Fibroblast of lung (primary cell): ENCODE results near the gene FAM20C. TPM values are rescaled to one million over a fixed set of nuclear protein-coding genes. Genes with fewer than 3 reads are reported as not detected.

Experiments
- DNase-seq, 2 donors: peaks; one replicate each; pipeline versions ENCODE4 v3.0.0 to v3.0.0-alpha.2; 2010; ENCODE audit warnings: low read depth in 2 of 2
- H2AFZ ChIP-seq: 2 replicates; pipeline ENCODE4 v1.5.1; 2012; ENCODE audit warnings: low read length, control low read depth, inconsistent platforms
- H3K27ac ChIP-seq: 2 replicates; pipeline ENCODE4 v1.5.1; 2011; ENCODE audit warnings: low read length, control low read depth; ENCODE audit not compliant: insufficient read depth
- H3K27me3 ChIP-seq: 2 replicates; pipeline ENCODE4 v1.5.1; 2011; ENCODE audit warnings: mild to moderate bottlenecking, low read length; ENCODE audit not compliant: control insufficient read depth, insufficient read depth
- H3K36me3 ChIP-seq: 2 replicates; pipeline ENCODE4 v1.5.1; 2011; ENCODE audit warnings: low read length; ENCODE audit not compliant: control insufficient read depth, insufficient read depth
- H3K4me1 ChIP-seq: 2 replicates; pipeline ENCODE4 v1.5.1; 2011; ENCODE audit warnings: low read length; ENCODE audit not compliant: control insufficient read depth, insufficient read depth; ENCODE audit errors: extremely low read depth
- H3K4me2 ChIP-seq: 2 replicates; pipeline ENCODE4 v1.5.1; 2011; ENCODE audit warnings: low read length, control low read depth; ENCODE audit not compliant: insufficient read depth; ENCODE audit errors: extremely low read depth
- H3K4me3 ChIP-seq, 4 experiments: fragments of 200-600 bp in 1 of 4; sonication (generic) in 1 of 4; replicated peaks in 1 of 4; 2 replicates each; pipeline ENCODE4 v1.5.1; 2011 to 2016; ENCODE audit warnings: low read length in 4 of 4, low read depth in 3 of 4, mild to moderate bottlenecking in 3 of 4, control low read depth in 2 of 4, inconsistent platforms in 1 of 4, mixed read lengths in 1 of 4; ENCODE audit not compliant: insufficient read depth in 1 of 4; ENCODE audit errors: control extremely low read depth in 1 of 4
- H3K79me2 ChIP-seq: 2 replicates; pipeline ENCODE4 v1.5.1; 2012; ENCODE audit warnings: mild to moderate bottlenecking, low read length, inconsistent platforms; ENCODE audit not compliant: control insufficient read depth, insufficient read depth
- H3K9ac ChIP-seq: 2 replicates; pipeline ENCODE4 v1.5.1; 2011; ENCODE audit warnings: mild to moderate bottlenecking, low read length, control low read depth; ENCODE audit not compliant: insufficient read depth
- H3K9me3 ChIP-seq: 2 replicates; pipeline ENCODE4 v1.5.1; 2012; ENCODE audit warnings: low read depth, low read length; ENCODE audit not compliant: control insufficient read depth, insufficient read depth
- H4K20me1 ChIP-seq: 2 replicates; pipeline ENCODE4 v1.5.1; 2011; ENCODE audit warnings: low read length; ENCODE audit not compliant: control insufficient read depth, insufficient read depth; ENCODE audit errors: extremely low read depth
- EZH2 ChIP-seq: IDR thresholded peaks from 2 replicates; pipeline ENCODE4 v1.5.1; 2012; ENCODE audit warnings: low read length, control low read depth, mild to moderate bottlenecking; ENCODE audit errors: missing control alignments
- polyA plus RNA-seq, 2 donors: library from polyadenylated mRNA; depleted of rRNA in 1 of 2; stranded (reverse) in 1 of 2; unstranded in 1 of 2; fragments of >200 nt; gene quantifications; 2 replicates each; pipeline ENCODE4 v1.2.1, GENCODE V29; 2011 to 2012; ENCODE audit warnings: missing spikeins in 1 of 2
- total RNA-seq: library from RNA; depleted of rRNA; stranded (reverse); fragments of >200 nt; gene quantifications from 2 replicates; pipeline ENCODE4 v1.2.1, GENCODE V29; 2014
- TF ChIP-seq, protein P1 (sequence below), 2 donors: IDR thresholded peaks in 1 of 2; conservative IDR thresholded peaks in 1 of 2; 1 replicate in 1 of 2; 2 replicates in 1 of 2; pipeline ENCODE4 v1.5.1; 2011 to 2012; ENCODE audit warnings: low read length in 2 of 2, control low read depth in 1 of 2, inconsistent platforms in 1 of 2, low read depth in 1 of 2, mild to moderate bottlenecking in 1 of 2

Gene FAM20C
- total and polyA plus RNA-seq, 2 donors (not counting 1 experiment from before 2014, with no cell fraction given): 31.8 to 70.7 TPM

DNA sequence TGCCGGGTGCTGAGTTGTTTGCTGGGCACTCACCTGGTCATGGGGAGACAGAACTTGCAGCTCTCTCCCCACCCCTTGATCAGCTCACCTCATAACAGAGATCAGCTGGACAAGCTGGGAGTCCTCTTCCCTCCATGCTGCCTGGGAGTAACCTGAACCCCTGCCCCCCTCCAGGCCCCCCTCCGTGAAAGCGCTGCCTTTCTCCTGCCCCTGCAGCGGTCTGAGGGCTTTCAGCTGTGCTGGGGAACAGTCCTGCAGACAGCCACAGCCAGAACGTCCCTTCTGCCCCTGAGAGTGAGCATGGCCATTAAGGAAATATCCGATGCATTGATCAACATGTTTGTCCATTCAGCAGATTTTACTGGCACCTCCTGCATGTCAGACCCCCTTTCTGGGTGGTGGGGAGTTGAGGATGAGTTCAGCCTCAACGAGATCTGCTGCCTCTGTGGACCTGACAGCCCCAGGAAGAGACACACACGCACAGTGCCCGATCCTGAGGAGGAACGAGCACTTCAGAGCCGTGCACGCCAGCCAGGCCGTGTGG is 4.5 kb downstream of the FAM20C start:
- peaks cover 4% of the 10 kb centered on the region for H4K20me1 ChIP-seq
- H3K9ac ChIP-seq: no peak overlapping the region
- H2AFZ ChIP-seq: no peak overlapping the region
- H3K27me3 ChIP-seq: no peaks in the 10 kb centered on the region
- peaks cover 7% of the 10 kb centered on the region for H3K4me1 ChIP-seq
- H3K79me2 ChIP-seq: peaks cover 77% of the 10 kb centered on the region
- no peak overlapping the region for H3K4me3 ChIP-seq
- no peak overlapping the region for H3K27ac ChIP-seq
- DNase-seq: no peak
- TF ChIP-seq EZH2: no peak
- TF ChIP-seq, protein P1, sequence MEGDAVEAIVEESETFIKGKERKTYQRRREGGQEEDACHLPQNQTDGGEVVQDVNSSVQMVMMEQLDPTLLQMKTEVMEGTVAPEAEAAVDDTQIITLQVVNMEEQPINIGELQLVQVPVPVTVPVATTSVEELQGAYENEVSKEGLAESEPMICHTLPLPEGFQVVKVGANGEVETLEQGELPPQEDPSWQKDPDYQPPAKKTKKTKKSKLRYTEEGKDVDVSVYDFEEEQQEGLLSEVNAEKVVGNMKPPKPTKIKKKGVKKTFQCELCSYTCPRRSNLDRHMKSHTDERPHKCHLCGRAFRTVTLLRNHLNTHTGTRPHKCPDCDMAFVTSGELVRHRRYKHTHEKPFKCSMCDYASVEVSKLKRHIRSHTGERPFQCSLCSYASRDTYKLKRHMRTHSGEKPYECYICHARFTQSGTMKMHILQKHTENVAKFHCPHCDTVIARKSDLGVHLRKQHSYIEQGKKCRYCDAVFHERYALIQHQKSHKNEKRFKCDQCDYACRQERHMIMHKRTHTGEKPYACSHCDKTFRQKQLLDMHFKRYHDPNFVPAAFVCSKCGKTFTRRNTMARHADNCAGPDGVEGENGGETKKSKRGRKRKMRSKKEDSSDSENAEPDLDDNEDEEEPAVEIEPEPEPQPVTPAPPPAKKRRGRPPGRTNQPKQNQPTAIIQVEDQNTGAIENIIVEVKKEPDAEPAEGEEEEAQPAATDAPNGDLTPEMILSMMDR (conservative IDR thresholded peaks at IDR 0.05 in 1 of 2, IDR thresholded peaks at IDR 0.05 in 1 of 2; ENCODE audit: low read depth in 1 of 2, low read length in 2 of 2): no peak
- peaks cover 50% of the 10 kb centered on the region for H3K36me3 ChIP-seq
- no peaks in the 10 kb centered on the region for H3K9me3 ChIP-seq
- H3K4me2 ChIP-seq: no peak overlapping the region

DNA sequence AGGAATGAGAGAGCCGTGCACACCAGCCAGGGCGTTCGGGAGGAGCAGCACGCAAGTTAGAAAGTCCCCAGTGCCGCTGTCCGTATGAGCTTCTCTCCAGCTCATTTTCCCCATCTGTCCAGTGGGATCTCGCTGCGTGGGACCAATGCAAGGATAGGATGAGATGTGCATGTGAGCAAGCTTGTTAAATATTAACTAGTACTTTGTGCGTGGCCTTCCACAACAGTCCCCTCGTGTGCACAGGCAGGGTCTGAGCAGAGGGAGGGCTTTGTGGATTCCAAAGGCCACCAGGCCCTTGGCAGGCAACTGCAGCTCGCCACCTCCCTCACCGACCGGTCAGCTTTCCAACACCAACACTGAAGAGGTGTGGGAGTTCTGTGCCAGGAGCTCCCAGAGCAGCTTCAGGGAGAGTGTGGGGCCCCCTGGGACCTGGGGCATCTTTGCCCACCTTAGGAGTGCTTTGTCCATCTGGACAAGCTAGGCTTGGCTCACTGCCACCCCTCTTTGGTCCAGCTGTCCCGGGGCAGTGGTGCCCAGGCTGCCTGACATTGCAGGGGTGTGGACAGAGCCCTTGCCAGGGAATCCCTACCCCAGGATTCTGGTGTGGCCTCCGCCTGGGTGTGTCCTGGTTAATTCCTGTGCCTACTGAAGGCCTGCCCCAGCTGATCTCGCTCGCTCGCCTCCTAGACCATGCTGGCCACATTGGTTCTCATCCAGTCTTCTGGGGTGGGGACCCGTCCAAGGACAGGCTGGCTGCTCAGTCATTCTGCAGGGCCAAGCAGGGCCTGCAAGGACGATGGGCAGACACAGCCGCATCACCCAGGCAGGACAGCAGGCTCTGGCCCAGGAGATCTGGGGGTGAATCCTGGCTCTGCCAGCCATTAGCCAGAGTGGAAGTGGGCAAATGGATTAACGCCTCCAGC is 5.3 kb downstream of the FAM20C start:
- H3K4me3 ChIP-seq: no peak overlapping the region
- no peak for TF ChIP-seq EZH2
- TF ChIP-seq, protein P1 (conservative IDR thresholded peaks at IDR 0.05 in 1 of 2, IDR thresholded peaks at IDR 0.05 in 1 of 2; ENCODE audit: low read depth in 1 of 2, low read length in 2 of 2): no peak
- H4K20me1 ChIP-seq: peaks cover 4% of the 10 kb centered on the region
- DNase-seq: no peak
- H3K79me2 ChIP-seq: peaks cover 77% of the 10 kb centered on the region
- H3K27me3 ChIP-seq: no peaks in the 10 kb centered on the region
- H3K36me3 ChIP-seq: peaks cover 52% of the 10 kb centered on the region
- H3K4me1 ChIP-seq: peaks cover 7% of the 10 kb centered on the region
- no peak overlapping the region for H3K9ac ChIP-seq
- no peaks in the 10 kb centered on the region for H3K9me3 ChIP-seq
- H3K27ac ChIP-seq: no peak overlapping the region
- H3K4me2 ChIP-seq: no peak overlapping the region
- H2AFZ ChIP-seq: no peak overlapping the region

DNA sequence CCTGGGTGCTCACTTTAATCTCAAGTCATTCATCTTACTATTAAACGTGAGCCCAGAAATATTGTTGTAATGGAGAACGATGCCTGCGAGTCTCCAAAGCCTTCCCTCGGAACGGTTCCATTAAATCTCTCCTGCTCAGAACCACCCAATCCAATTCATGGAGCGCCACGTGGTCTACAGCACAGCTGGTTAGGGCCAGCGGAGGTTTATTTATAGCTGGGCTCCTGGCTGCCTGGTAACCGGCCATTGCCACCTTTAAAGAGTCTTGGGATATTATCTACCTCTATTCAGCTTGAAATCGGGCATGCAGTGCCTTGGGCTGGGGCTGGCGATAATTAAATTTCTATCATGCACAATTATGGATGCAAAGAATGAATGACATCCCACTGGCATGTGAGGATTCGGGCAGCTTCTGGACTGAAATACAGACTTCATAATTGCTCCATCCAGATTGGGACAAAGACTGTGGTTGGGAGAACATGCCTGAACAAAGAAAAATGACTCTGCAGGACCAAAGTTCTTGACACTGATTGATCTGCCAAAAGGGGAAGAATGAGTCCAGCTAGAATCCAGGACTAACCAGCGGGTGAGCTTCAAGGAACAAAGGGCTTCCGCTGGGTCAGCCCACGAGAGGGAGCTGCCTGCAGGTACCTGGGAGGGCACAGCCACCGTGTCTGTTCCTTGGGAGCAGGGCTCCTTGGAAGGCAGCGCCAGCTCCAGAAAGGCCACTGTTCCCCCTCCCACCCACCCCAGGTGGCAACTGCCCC is 7.3 kb downstream of the FAM20C start:
- peaks cover 7% of the 10 kb centered on the region for H3K4me1 ChIP-seq
- H3K79me2 ChIP-seq: peaks cover 59% of the 10 kb centered on the region
- H3K4me2 ChIP-seq: no peak overlapping the region
- no peaks in the 10 kb centered on the region for H3K9me3 ChIP-seq
- peaks cover 4% of the 10 kb centered on the region for H4K20me1 ChIP-seq
- no peak overlapping the region for H3K9ac ChIP-seq
- H3K4me3 ChIP-seq: no peak overlapping the region
- TF ChIP-seq, protein P1 (conservative IDR thresholded peaks at IDR 0.05 in 1 of 2, IDR thresholded peaks at IDR 0.05 in 1 of 2; ENCODE audit: low read depth in 1 of 2, low read length in 2 of 2): no peak
- no peak overlapping the region for H2AFZ ChIP-seq
- H3K27me3 ChIP-seq: no peaks in the 10 kb centered on the region
- DNase-seq: no peak
- H3K27ac ChIP-seq: no peak overlapping the region
- peaks cover 59% of the 10 kb centered on the region for H3K36me3 ChIP-seq
